ENCODE results near the gene TMEM163.

Gene TMEM163

DNA sequence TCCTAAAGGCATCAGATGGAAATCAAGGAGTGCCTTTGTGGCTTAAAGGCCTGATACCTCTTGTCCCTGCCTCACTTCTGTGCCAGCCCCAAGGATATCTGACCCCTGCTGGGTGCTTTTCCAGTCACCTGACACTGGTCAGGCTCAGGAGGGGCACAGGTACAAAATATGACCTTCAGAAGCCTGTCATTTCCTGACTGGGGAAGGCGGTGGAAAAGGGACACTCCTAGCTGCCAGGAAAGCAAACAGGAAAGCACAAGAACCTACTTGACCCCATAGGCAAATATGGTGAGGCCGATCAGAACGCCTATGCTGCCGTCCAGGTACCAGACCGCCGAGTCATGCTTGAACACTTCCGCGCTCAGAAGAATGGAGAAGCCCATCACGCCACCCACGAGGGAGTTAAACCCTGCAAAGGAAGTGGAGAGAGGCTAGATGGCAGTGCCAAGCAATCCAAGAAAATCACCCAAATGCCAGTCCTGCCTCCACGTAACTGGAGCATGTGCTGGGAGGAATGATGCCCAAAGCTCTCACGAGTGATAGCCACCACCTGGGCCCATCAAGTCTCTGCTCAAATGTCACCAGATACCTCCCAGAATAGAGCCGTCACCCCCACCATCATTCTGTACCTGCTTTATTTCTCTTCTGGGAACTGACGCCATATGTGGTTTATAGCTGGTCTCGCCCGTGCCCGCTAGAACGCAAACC lies 260.9 kb downstream of the TMEM163 start:
- no peak for DNase-seq (ENCODE audit: low spot score)

DNA sequence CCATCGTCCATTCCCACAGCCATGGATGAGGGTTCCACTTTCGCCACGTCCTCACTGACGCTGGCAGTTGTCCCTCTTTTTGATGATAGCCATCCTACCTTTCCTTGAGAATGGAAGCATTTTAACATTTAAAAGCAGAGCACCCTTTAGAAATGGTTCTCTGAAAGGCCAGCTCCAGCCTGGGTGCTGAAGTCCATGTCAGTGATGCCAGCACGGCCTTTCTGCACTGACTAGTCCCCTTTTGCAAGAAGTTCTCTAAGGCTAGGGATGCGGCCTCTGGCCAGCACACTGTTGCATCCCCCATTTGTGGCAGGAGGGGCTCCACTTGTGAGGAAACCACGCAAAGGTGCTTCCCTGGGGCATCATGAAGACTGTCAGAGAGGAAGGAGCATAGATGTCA lies 261.4 kb downstream of the TMEM163 start:
- no peak for DNase-seq (ENCODE audit: low spot score)

DNA sequence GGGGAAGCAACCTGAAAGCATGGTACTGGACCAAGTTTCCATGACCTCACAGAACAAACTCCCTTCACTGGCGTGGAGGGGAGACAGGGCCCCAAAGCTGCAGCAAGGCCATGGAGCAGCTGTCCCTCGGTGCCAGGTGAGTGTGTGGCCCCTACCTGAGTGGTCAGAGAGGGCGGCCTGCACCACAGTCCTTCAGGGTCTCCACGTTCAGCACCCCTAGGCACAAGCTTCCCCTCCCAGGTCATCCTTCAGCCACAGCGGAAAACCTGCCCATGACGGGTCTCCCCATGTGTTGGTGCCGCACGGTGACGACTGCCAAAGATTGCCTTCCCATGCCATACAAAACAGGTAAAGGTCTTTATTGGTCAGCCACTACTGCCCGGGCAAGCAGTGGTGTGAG lies 263.4 kb downstream of the TMEM163 start:
- DNase-seq (ENCODE audit: low spot score): no peak

DNA sequence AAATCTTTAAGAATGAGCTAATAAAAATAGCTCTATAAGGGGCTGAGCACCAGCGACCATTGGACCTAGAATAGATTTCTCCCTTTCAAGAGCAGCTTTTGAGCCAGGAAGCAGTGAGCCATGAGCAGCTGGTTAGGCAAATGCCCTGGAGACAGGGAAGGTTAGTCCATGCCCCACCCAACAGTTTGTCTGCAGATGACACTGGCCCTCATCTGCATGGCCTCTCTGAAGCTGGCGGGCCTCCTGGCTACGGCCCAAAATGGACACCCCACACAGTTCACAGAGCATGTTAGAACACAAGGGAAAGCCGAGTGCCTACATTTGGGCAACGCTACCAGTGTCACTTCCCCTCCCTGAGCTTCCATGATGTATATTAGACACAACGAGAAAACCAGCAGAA lies 263.9 kb downstream of the TMEM163 start:
- no peak for DNase-seq (ENCODE audit: low spot score)

DNA sequence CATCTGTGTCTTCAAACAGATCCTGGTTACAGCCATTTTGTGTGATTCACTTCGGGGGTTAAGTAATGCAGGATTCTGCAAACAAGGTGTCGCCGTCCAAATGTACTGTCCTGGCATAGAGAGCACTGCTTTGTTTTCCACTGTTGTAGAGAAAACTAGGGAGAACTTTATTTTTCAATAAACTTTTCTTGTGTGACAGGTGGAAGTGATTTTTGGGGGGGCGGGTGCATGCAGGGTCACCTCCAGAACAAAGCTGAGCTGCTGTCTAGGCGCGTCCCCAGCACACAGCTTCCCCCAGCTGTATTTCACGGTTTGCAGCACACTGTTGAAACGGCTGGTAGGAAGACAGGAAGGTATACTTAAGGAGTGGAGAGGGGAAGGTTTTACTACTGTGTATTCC lies 264.4 kb downstream of the TMEM163 start:
- DNase-seq (ENCODE audit: low spot score): no peak

DNA sequence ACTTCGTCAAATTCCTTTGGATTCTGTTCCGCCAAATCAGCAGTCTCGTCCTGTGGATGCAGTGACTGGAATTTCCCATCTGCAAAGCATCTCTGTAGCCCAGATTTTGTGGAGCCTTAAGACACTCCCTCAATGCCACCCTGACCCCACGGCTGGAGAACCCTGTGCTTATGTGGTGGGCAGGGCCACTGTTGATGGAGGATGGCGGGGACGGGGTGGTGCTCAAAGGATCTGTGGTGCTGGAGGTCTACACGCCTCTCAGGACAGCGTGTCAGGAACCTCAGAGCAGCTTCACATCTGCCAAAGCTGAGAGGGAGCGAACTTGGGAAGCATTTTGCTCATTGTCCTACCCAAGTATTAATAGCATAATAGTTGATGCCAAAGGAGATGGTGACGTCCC lies 264.8 kb downstream of the TMEM163 start:
- no peak for DNase-seq (ENCODE audit: low spot score)

DNA sequence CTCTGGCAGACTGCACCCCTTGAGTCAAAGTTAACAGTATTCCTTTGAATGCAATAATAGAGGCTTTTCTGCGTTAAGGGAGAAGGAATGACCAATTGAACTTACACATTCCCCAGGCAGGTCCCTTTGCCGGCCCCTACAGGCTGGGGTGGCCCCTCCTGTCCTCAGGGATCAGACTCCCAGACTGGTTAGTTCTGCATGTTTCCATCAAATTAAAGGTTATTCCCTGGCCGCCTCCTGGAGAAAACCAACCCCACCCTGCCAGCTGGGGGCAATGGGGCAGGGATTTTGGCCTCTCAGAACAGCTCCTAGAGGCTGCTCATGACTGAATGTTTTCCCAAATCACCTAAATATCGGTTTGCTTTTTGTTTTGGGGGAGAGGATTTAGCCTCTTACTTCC lies 265.3 kb downstream of the TMEM163 start:
- no peak for DNase-seq (ENCODE audit: low spot score)

DNA sequence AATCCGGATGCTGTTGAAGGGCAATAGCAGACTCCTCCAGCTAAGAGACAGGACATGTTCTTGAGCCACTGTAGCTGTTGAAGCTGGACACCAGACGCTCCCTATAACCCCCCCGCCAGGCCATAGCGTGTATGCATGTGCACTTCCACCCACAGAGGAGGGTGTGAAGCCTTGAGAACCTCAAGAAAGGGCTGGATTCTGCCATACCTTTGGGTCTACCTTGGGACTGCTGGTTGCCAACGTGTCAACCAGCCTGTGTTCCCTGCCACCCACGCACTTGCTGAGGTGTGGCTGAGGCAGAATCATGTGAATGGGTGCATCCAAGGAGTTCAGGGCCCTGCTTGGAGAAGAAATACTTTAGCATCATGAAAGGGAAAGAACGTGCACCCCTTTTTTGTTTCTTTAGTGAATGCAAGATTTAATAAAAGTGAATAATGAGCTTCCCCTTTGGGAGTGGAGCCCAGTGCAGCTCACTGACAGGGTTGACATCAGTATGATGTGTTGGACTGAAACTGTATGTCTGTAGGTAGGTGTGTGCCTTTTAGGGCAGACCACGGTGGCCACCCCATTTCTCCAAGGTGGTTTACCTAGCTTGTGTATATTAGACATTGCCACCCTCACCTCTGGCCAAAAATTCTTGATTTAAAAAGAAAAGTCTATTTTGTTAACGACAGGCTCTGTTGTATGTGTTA lies 266.6 kb downstream of the TMEM163 start:
- no peak for DNase-seq (ENCODE audit: low spot score)

DNA sequence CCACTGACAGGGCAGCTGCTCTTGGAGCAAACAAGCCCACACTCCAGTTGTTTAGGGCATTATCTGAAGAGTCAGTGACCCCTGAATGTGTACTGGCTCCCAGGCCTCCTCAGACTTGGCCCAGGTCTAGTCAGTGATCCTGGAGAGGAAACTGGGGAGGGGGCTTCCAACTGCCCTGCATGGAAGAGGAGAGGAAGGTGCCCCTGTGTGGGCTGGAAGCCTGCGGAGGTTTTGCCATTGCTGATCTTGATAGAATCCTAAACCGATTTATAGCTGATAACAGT lies 267.5 kb downstream of the TMEM163 start:
- no peak for DNase-seq (ENCODE audit: low spot score)

DNA sequence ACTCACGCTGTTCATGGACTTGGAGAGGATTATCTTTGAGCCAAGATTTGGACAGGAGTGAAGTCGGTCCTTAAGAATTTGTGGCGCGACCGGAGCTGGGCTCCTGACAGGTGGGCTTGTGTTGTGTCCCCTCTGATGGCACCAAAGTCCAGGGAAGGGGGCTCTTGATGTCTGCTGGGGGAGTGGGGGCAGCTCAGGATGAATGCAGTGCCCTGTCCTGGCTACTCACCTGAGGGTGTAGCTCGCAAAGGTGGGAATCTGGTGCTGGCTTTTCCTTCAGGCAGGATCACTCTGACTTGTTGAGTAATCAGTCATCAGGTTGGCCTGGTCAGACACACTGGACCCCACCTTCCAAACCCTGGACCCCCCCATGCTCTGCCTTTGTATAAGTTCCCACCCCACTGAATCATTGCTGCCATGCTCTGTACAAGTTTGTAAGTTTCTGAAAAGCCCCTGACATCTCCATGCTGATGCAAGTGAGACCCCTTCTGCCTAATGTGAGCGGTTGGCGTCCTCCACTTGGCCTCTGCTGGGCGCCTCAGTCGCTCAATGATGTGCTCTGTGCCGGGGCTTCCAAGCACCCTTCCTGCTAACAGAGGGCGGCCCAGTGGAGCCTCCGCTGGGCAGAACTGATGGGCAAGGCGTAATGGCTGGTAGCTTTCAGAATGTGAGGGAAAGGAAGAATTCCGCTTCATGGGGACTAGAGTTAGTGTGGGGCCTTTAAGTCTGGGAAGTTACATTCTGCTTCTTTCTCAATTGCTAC lies 268.9 kb downstream of the TMEM163 start:
- no peak for DNase-seq (ENCODE audit: low spot score)

DNA sequence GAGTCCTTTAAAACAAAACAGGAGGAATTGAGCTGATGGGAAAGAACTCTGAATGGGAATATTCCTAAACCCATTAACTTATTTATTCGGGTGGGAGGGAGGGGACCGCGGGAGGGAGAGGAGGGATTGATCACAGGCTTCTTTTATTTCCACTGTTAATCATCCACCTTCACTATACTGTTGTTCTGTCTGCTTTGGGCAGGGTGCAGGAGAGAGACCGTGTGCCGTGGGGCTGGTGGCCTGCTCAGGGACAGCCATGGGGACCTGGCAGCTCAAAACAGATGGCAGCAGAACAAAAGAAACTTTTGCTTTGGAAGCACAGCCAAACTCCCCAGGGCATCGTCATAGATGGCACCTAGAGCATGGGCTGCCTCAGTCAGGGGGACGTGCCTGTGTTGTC lies 269.6 kb downstream of the TMEM163 start:
- no peak for DNase-seq (ENCODE audit: low spot score)

DNA sequence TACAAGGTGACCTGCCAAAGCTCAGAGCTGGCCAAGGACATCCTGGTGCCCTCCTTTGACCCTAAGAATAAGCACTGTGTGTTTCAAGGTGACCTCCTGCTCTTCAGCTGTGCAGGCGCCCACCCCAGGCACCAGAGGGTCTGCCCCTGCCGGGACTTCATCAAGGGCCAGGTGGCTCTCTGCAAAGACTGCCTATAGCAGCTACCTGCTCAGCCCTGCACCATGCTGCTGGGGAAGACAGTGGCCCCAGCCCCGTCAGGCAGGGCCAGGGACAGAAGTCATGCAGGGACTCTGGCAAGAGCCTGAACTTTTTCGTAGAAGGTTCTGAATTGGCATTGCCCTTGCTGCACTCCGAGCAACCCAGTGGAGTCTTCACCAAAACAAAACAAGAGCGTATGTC lies 270.1 kb downstream of the TMEM163 start:
- no peak for DNase-seq (ENCODE audit: low spot score)

DNA sequence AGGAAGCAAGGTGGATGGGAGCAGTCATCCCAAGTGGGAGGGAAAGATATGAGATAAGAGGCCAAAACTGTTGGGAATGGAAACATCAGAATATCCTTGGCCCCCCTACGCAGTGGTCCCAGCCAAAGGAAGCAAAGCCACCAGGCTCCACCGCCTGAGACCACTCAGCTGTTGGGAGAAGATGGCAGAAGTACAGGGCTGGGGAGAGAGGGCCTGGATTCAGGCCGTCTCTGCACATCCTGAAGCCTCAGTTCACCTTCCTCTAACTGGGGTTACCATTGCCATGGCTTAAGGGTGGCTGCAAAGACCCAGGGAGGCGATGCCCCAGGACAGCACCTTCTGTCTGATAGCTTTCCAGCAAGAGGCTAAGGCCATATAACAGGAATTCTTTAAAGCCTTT lies 271.1 kb downstream of the TMEM163 start:
- no peak for DNase-seq (ENCODE audit: low spot score)

DNA sequence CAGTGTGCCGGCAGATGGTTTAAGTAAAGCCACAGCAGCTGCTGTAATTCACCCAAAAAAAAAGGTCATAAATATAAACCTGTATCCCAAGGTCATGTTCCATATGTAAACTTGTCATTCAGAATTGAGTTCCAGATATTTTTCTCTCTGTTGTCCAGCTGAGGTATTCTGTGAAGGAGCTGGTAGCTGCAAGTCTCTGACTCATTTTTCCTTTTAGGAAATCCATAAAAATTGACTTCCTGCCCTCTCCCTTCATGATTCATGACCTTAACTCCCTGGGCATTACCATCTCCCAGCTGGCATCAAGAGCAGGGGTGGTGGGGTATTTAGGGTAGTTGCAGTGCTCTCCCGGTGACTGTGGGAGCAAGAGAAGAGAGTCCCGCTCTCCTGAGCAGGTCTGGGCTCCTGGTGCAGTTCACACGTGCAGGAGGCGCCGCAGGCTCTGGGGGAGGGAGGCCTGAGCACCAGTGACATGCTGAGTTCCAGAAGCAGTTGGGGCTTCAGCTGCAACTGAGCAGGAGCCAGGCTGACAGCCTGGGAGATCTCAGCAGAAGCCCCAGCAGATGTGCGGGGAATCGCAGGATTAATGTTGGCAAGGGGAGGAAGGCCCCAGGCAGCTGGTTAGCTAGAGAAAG lies 272.3 kb downstream of the TMEM163 start:
- DNase-seq (ENCODE audit: low spot score): no peak

DNA sequence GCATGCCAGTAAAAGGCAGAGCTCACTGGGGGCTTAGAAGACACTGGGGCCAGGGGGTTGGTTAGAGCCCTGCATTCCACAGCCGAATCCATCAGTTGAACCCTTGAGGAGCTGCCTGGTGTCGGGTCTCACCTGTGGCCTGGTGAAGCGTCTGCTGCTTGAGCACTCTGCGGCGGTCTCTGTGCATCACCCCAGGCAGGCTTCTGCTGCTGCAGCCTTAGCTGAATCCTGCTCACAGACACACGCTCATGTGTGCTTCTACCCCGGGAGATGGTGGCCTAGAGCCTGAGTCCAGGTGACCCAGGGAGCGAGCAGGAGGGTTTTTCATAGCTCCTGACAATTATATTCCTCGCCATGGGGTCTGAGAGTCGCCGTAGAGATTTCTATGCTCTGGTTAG lies 272.8 kb downstream of the TMEM163 start:
- DNase-seq (ENCODE audit: low spot score): no peak

DNA sequence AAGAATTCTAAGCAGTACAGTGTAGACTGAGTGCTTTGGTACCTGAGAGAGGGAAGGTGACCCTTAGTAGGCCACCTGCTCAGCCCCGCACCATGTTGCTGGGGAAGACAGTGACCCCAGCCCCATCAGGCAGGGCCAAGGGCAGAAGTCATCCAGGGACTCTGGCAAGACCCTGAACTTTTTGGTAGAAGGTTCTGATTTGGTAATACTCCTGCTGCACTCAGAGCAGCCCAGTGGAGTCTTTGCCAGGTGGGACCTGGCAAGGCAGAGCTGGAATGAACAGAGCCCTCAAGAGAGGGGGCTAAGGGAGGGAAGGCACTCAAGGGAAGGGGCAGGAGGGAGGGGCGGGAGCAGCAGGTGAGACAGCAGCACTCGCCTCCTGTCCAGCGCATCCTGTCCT lies 273.7 kb downstream of the TMEM163 start:
- no peak for DNase-seq (ENCODE audit: low spot score)

DNA sequence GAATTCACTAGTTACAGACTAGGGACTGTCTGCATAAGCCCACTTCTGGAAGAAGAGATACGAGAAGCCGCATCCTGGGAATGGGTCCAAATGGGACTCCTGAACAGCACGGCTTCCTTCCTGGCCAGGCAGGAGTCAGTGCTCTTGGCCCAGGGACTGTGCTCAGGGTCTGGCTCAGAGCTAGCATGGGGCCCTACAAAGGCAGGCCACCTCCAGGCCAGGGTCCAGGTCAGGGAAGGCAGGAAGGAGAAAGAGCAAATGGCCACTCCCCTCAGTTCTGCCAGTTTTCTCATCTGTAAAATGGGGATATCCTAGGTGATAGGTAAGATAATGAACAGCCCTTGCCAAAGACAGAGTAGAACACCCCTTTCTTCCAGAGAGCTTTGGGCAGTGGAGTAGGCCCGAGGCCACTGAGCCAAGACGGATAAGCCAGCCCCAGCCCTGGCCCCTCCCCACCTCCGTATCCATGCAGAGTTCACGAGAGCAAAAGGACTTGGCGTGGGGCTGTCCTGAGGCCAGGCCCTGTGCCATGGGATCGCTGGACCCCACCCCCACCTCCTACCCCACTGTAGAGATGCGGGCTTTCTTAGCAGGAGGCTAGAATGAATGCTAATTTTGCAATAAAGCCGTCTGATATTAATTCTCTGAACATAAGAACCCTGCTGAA lies 274.9 kb downstream of the TMEM163 start:
- DNase-seq (ENCODE audit: low spot score): no peak

DNA sequence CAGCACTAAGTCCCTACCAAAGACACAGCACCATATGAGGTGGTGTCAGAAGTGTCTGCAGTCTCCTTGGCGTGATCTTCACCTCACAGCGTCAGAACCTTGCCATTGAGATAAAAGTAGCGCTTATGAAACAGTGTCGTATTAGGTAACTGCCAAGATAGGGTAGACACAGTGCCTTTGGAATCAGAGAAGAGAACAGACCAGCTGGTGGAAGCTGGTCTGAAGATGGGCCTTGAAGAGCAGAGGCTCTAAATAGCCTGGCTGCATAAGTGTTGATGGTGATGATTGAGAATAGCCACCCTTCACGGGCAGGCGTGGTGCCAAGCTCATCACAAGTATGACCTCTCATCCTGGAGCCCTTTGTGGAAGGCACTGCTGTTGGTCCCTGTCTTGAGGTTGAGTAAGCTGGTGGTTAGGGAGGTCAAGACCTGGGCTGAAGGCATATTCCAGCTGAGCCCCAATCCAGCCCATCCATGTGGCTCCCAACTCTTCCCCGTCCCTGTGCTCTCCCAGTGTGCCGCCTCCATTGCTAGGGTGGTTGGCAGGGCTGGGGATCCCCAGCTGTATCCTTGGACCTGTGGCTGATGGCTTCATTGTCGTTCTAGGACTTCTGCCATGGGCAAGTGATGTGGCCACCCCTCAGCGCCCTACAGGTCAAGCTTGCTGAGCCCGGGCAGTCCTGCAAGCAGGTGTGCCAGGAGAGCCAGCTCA lies 277.5 kb downstream of the TMEM163 start:
- DNase-seq (ENCODE audit: low spot score): no peak

DNA sequence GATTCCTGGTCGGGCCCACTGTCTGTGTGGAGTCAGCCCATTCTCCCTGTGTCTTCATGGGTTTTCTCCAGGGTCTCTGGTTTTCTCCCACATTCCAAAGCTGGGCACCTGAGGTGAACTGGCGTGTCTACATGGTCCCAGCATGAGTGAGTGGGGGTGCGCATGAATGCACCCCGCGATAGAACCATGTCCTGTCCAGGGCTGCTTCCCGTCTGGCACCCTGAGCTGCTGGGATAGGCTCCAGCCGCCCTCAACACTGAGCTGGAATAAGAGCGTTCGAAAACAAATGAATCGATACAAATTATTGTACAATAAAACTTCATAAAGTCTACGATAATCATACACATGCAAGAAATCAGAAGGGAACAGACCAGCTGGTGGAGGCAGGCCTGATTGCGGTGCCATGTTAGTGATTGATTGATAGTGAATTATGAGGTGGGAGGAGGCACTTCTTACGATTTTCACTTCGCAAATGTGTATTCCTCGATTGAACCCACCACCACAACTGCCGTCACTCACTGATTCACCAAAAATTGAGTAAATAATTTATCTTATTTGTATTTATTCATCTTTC lies 278.4 kb downstream of the TMEM163 start:
- no peak for DNase-seq (ENCODE audit: low spot score)

DNA sequence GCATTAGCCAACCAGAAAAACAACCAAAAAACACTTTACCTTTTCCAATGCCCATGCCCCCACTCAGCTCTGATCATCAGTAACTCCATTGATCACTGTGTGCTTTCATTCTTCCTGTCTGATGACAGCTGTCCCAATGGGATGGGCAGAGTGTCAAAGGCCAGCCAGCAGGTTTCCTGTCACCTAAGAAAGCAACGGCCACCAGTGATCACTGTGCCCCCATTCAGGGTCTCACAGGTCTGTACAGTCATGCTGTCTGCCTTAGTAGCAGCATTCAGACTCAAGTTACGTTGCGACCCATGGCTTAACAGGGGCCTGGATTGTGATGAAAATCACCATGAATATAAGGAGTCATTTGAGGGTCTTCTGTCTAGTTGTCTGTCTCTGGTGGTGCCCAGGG lies 280.4 kb downstream of the TMEM163 start:
- DNase-seq (ENCODE audit: low spot score): no peak

DNA sequence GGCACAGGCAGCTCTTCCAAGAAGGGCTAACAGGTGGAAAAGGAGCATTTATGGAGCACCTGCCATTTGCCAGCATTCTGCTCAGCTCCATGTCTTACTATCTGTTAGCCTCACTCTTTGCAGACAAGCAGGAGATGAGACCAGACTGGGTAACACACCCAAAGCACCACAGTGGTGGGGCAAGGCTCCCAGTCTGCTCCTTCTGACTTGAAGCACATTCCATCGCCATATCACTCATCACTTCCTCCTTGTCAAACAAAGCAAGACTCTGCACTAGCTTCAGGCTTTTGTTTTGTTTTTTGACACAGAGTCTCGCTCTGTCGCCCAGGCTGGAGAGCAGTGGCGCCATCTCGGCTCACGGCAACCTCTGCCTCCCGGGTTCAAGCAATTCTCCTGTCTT lies 282.1 kb downstream of the TMEM163 start:
- no peak for DNase-seq (ENCODE audit: low spot score)

DNA sequence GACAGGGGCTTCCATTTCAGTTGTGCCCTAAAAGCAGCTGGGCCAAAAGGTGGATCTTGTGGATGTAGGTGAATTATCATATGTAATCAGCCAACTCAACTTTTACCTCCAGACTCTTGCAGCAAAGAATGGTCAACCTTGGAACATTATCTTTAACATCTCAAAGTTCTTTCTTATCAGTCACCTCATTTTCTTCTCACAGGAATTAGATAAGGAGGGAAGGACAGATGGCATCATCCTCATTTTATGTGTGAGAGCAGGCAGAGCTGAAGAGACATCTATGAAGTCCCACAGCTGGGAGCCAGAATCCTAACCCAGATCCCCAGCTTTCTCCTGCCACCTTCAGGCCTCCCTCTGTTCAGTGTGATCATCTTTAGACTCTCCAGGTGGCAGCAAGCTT lies 282.9 kb downstream of the TMEM163 start:
- DNase-seq (ENCODE audit: low spot score): no peak

Data from hematopoietic multipotent progenitor cell treated with erythropoietin and hydrocortisone succinate and interleukin-3 and kit ligand, for 17 days (in vitro differentiated cells).